Stimulated activated naive CD8-positive, alpha-beta T cell treated with anti-CD3 and anti-CD28 coated beads, Interleukin-15, amount 100 ng/mL, for 72 hours (primary cell): ENCODE measurements around the gene KCNB1.

Source experiments
- ATAC-seq: fragments of 150-1000 bp; cut with Tn5 transposase; 2 replicates; pipeline ENCODE4 v1.10.0; 2021; ENCODE audit warnings: mild to moderate bottlenecking, moderate library complexity
- DNase-seq, 2 donors: peaks; one replicate each; pipeline ENCODE4 v3.0.0; 2021 to 2022
- H3K27ac Mint-ChIP-seq, 2 donors: one replicate each; pipeline ENCODE4 v1.8.0; 2022; ENCODE audit warnings: mild to moderate bottlenecking in 2 of 2, mixed read lengths in 2 of 2, moderate library complexity in 2 of 2
- H3K27me3 Mint-ChIP-seq: one replicate; pipeline ENCODE4 v1.8.0; 2022; ENCODE audit warnings: mixed read lengths
- H3K4me1 Mint-ChIP-seq: one replicate; pipeline ENCODE4 v1.8.0; 2022; ENCODE audit warnings: mild to moderate bottlenecking, mixed read lengths
- H3K4me3 Mint-ChIP-seq, 2 donors: one replicate each; pipeline ENCODE4 v1.8.0; 2022; ENCODE audit warnings: mild to moderate bottlenecking in 2 of 2, mixed read lengths in 2 of 2, moderate library complexity in 1 of 2
- H3K9me3 Mint-ChIP-seq, 2 donors: one replicate each; pipeline ENCODE4 v1.8.0; 2022; ENCODE audit warnings: mixed read lengths in 2 of 2

KCNB1 gene

DNA sequence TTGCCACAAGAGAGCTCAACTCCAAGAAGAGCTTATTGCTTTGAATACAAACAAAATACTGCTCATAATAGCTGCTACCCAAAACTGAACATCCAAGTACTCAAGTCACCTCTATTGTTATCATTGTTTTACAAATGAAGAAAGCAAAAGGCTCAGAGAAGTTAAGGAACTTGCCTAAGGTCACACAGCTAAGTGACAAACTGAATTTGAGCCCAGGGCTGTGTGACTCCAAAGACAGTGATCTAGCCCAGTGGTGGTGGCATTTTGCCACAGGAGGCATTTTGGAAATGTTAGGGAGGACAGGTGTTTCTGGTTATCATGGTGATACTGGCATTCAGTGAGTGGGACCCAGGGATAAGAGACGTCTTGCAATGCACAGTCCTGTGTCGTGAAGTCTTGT is 79.5 kb downstream of the KCNB1 start:
- H3K9me3 Mint-ChIP-seq: no peaks in the 10 kb centered on the region
- ATAC-seq: no peak
- H3K27me3 Mint-ChIP-seq: peaks cover 6% of the 10 kb centered on the region
- no peak for DNase-seq
- H3K27ac Mint-ChIP-seq: no peak overlapping the region
- no peaks in the 10 kb centered on the region for H3K4me1 Mint-ChIP-seq
- no peak overlapping the region for H3K4me3 Mint-ChIP-seq

DNA sequence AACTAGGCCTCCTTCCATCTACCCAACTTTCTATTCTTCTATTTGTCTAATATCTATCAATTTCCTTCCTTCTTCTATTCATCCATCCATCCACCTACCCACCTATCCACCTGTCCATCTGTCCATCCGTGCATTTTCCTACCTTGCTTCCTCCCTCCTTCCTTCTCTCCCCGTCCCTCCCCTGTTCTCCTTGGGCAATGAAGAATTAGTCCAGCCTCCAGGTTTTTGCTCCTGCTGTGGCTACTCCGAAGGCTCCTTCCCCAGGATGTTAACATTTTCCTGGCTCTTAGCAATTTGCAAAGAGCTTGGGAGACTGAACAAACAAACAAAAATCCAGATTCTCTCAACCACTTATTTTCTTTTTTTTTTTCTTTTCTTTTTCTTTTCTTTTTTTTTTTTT is 81.6 kb downstream of the KCNB1 start:
- H3K27me3 Mint-ChIP-seq: peaks cover 6% of the 10 kb centered on the region
- ATAC-seq: no peak
- H3K4me1 Mint-ChIP-seq: no peaks in the 10 kb centered on the region
- DNase-seq: no peak
- no peak overlapping the region for H3K27ac Mint-ChIP-seq
- no peaks in the 10 kb centered on the region for H3K9me3 Mint-ChIP-seq
- H3K4me3 Mint-ChIP-seq: no peak overlapping the region

DNA sequence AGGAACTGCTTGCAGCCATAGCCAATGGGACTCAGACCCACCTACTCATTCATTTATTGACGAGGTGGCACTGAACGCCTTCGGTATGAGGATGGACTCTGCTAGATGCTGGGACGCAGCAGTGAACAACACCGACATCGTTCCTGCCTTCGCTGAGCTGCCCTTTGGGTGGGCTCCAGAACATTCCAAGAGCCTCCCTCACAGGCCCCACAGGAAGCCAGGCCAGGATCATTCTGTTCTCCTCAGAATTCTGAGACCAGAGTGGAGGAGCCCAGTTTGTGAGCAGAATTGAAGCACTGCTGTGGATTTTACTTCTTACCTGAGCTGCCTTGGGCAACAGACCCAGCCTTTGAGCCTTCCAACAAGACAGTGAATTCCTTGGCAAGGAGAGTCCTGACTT is 82.1 kb downstream of the KCNB1 start:
- H3K27me3 Mint-ChIP-seq: peaks cover 11% of the 10 kb centered on the region
- H3K9me3 Mint-ChIP-seq: no peaks in the 10 kb centered on the region
- DNase-seq (no peak), ATAC-seq (no peak)
- H3K4me3 Mint-ChIP-seq: no peak overlapping the region
- no peak overlapping the region for H3K27ac Mint-ChIP-seq
- H3K4me1 Mint-ChIP-seq: no peaks in the 10 kb centered on the region

DNA sequence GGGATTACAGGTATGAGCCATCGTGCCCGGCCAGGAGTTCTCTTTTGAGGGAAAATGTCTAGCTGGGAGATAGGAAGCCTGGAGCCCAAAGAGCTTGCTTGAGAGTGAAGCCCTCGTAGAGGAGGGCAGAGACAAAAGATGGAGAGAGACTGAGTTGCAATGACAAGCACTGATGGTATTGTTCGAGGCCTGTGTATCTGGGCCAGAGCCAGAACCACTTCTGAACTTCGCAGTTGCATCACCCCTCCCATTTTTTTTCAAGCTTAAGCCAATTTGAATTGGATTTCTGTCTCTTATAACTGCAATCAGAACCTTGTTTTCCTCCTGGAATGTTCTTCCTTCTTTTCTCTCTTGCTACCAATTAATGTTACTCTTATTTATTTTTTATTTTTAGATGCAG is 83.1 kb downstream of the KCNB1 start:
- Mint-ChIP-seq H3K9me3 (no peaks in the 10 kb centered on the region), H3K4me1 (no peaks in the 10 kb centered on the region), H3K27me3 (peaks cover 8% of the 10 kb centered on the region), H3K27ac (no peak overlapping the region), H3K4me3 (no peak overlapping the region)
- DNase-seq (no peak), ATAC-seq (no peak)

DNA sequence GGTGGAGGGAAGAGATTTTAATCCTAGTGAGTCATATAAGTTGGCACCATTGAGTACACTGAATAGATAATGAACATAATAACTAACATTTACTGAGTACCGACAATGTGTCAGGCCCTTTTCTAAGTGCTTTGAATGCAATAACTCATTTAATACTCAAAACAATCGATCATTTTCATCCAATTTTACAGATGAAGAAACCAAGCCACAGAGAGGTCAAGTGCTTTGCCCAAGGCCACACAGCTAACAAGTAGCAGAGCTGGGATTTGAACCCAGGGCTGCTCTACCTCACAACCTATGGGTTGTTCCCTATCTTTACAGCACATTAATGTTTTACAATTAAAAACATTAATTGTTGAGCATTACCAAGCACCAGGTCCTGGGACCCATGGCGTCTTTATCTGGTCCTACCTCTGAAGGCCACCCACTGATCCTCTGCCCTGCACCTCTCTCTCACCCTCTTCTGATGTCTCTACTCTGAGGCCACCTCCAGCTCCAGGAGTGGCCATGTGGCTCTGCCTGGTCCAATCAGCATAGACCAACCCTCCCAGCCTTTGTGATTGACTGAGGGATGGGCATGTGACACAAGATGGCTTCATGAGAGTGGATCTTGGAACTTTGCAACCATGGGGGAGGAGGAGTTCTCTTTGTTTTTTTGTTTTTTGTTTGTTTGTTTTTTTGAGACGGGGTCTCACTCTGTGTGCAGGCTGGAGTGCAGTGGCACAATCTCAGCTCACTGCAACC is 83.9 kb downstream of the KCNB1 start:
- Mint-ChIP-seq H3K4me1 (no peaks in the 10 kb centered on the region), H3K27ac (no peak overlapping the region), H3K4me3 (no peak overlapping the region), H3K9me3 (no peaks in the 10 kb centered on the region), H3K27me3 (peaks cover 8% of the 10 kb centered on the region)
- no peak for ATAC-seq
- no peak for DNase-seq

DNA sequence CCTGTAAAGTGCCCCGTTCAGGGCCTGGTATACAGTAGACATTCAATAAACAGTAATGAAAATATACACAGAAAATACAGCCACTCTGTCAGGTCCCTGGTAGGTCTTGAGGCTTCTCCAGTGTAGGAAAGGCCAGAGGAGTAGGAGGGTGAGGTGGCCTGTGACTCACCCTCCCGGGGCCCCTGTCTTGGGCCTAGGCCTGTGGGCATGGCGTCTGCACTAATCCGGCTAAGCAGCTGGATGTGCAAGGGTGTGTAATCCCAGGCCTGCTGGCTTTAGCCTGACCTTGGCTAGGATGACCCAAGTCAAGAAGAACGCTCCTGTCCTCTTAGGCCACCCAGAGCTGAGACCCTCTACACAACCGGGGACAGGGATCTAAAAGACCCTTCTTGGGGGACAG is 84.9 kb downstream of the KCNB1 start:
- H3K4me1 Mint-ChIP-seq: no peaks in the 10 kb centered on the region
- H3K9me3 Mint-ChIP-seq: no peaks in the 10 kb centered on the region
- ATAC-seq (no peak), DNase-seq (no peak)
- H3K27me3 Mint-ChIP-seq: peaks cover 16% of the 10 kb centered on the region
- no peak overlapping the region for H3K27ac Mint-ChIP-seq
- no peak overlapping the region for H3K4me3 Mint-ChIP-seq

DNA sequence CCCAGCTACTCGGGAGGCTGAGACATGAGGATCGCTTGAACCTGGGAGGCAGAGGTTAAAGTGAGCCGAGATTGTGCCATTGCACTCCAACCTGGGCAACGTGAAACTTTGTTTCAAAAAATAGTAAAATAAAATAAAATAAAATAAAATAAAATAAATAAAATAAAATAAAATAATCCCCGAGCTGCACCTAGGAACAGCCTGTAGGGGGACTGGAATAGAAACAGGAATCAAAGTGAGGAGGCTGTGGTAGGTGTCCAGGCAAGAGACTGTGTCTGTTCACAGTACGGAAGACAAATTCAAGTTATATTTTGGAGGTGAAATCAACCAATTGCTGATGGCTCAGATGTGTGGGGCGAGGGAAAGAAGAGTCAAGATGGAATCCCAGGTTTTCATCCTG is 86.2 kb downstream of the KCNB1 start:
- H3K9me3 Mint-ChIP-seq: no peaks in the 10 kb centered on the region
- H3K4me1 Mint-ChIP-seq: no peaks in the 10 kb centered on the region
- H3K27me3 Mint-ChIP-seq: peaks cover 28% of the 10 kb centered on the region
- DNase-seq: no peak
- no peak for ATAC-seq
- no peak overlapping the region for H3K4me3 Mint-ChIP-seq
- H3K27ac Mint-ChIP-seq: no peak overlapping the region

DNA sequence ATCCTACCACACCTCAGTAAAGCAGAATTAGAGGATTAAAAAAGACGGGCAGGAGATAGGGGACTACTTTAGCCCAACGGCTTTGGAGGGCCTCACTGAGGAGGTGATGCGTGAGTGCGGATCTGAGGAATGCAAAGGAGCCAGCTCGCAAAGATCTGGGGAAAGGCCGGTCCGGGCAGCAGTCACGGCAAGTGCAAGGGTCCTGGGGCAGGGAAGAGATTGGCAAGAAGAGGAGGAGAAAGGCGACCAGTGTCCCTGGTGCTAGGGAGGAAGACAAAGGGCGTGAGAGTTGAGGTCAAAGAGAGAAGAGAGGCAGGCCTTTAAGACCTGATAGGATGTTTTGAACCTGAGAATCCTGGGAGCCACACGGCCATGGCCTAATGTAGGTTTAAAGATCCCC is 86.8 kb downstream of the KCNB1 start:
- Mint-ChIP-seq H3K27ac (no peak overlapping the region), H3K27me3 (peaks cover 28% of the 10 kb centered on the region)

DNA sequence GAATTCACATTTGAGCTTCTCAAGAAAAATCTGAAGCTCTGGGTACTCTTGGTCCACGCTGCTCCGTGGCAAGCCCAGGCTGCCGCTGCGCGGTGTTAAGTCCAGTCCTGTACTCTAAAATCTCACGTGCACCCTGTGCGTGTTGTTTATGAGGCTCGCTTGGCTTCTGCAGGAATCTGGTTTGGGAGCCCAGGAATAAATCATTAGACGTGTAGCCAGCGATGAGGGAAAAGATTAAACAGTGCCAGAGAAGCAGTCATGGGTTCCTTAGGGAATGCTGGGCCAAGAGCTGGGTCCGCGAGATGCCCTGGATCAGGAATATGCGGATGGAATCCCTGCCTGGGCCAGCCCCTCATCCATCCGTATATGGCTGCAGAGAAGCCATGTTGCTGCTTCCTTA is 87.3 kb downstream of the KCNB1 start:
- Mint-ChIP-seq H3K4me1 (no peaks in the 10 kb centered on the region), H3K27me3 (peaks cover 28% of the 10 kb centered on the region), H3K27ac (no peak overlapping the region), H3K4me3 (no peak overlapping the region), H3K9me3 (no peaks in the 10 kb centered on the region)
- no peak for ATAC-seq
- no peak for DNase-seq

More for the DNA sequence above, 86.8 kb downstream of the KCNB1 start:
- Mint-ChIP-seq H3K9me3 (no peaks in the 10 kb centered on the region), H3K4me1 (no peaks in the 10 kb centered on the region), H3K4me3 (no peak overlapping the region)
- DNase-seq (no peak), ATAC-seq (no peak)

DNA sequence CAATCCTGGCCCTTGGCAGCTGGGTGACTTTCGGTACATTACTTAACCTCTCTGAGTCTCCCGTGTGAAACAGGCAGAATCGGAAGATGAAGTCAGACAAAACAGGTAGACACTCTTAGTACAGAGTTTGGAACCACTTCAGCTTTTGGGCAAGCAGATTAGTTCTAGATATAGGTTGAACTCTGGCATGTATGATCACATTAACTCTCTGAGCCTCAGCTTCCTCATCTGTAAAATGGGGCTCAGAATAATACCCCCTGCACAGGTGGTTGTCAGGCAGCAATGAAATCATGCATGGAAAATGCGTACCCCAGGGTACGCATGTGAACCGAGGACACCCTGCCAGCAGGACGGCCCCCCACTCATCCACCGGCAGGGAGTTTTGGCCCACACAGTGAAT is 87.7 kb downstream of the KCNB1 start:
- Mint-ChIP-seq H3K27ac (no peak overlapping the region), H3K27me3 (peaks cover 32% of the 10 kb centered on the region), H3K4me1 (no peaks in the 10 kb centered on the region), H3K4me3 (no peak overlapping the region), H3K9me3 (no peaks in the 10 kb centered on the region)
- DNase-seq: no peak
- ATAC-seq: no peak

DNA sequence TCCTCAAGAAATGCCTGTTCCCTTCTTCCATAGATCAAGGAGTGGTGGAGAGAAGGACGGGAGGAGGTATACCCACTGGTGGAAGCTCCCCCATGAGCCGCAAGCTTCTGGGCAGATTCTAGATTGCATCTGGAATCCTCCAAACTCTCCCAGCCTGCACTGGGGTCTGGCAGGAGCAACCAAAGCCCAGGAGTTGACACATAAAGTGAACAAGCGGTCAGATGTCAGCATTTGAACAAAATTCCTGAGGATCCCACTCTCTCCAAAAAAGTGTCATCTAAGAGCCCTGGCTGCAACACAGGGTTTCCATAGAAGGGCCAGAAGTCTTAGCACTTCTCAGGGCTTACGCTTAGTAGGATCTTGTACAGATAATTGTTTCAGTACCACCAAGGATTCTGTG is 88.2 kb downstream of the KCNB1 start:
- H3K4me1 Mint-ChIP-seq: no peaks in the 10 kb centered on the region
- DNase-seq: no peak
- H3K27me3 Mint-ChIP-seq: peaks cover 37% of the 10 kb centered on the region
- H3K4me3 Mint-ChIP-seq: no peak overlapping the region
- no peaks in the 10 kb centered on the region for H3K9me3 Mint-ChIP-seq
- no peak for ATAC-seq
- no peak overlapping the region for H3K27ac Mint-ChIP-seq

DNA sequence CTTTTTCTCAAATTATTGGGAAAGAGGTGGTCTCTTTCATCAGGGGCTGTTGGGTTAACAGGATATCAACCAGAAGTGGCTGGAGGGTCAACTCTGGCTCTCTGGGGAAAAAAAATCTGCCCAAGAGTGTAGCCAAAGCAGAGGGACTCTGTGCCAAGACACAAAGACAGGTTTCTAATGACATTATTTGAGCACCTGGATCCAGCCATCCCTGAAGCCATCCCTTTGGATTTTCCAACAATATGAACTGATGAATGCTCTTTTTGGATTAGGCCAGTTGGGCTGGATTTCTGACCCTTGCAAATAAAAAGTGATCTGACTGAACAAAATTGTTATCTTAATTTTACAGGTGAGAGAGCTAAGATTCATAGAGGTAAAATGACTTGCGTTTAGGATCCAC is 88.7 kb downstream of the KCNB1 start:
- no peaks in the 10 kb centered on the region for H3K9me3 Mint-ChIP-seq
- peaks cover 42% of the 10 kb centered on the region for H3K27me3 Mint-ChIP-seq
- ATAC-seq: no peak

DNA sequence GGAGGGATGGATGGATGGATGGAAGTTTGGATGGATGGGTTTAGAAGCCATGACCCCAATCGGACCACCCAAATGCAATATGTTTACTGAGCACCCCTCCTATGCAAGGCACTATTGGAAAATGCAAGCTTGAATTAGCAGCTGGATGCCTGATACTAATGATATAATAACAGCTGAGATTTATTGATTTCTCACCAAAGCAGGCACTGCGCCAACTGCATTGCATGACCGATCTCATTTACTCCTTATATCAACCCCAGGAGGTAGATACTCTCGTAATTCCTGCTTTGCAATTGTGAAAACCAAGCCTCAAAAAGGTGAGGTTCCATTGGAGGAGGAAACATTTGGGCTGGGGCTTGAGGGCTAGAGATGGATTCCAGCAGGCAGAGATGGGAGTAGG is 89.7 kb downstream of the KCNB1 start:
- Mint-ChIP-seq H3K27ac (no peak overlapping the region), H3K9me3 (no peaks in the 10 kb centered on the region), H3K4me1 (no peaks in the 10 kb centered on the region), H3K4me3 (no peak overlapping the region), H3K27me3 (peaks cover 52% of the 10 kb centered on the region)
- DNase-seq (no peak), ATAC-seq (no peak)

More for the DNA sequence above, 88.7 kb downstream of the KCNB1 start:
- no peak for DNase-seq
- H3K4me3 Mint-ChIP-seq: no peak overlapping the region
- no peak overlapping the region for H3K27ac Mint-ChIP-seq
- H3K4me1 Mint-ChIP-seq: no peaks in the 10 kb centered on the region

DNA sequence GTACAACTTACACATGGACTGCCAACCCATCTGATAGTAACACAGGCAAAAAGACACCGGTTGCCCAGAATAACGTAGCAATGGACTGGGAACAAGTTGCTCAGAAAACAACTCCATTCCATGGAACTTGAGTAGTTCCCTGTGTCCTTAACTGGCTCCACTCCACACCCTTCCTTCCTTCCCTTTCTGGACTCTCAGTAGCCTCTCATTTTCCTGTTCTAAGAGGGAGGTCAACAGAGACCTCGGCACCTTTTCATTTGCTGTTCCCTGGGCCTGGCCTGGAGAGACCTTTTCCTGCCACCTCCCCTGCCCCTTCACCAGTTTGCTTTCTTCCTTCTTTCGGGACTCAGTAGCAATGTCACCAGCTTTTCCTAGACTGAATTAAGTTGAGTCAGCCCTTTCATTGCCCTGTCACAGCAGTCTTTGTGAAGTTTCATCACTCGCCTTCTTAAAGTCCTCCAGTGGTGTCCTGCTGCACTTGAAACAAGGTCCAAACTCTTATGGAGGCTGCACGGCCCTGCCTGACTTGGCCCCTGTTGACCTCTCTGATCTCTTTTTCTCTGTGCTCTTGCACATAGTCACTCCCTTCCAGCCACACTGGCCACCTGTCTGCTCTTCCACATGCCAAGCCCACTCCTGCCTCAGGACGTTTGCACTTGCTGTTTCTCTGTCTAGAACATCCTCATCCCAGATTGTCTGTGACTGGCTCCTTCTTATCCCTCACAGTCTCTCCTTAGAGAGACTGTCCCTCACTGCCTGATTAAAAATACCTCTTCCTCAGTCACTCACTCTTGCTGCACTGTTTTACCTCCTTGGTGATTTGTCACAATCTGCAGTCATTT is 90.8 kb downstream of the KCNB1 start:
- no peak overlapping the region for H3K27ac Mint-ChIP-seq
- peaks cover 61% of the 10 kb centered on the region for H3K27me3 Mint-ChIP-seq
- H3K4me1 Mint-ChIP-seq: no peaks in the 10 kb centered on the region
- no peak for ATAC-seq
- DNase-seq: no peak
- no peak overlapping the region for H3K4me3 Mint-ChIP-seq
- no peaks in the 10 kb centered on the region for H3K9me3 Mint-ChIP-seq

DNA sequence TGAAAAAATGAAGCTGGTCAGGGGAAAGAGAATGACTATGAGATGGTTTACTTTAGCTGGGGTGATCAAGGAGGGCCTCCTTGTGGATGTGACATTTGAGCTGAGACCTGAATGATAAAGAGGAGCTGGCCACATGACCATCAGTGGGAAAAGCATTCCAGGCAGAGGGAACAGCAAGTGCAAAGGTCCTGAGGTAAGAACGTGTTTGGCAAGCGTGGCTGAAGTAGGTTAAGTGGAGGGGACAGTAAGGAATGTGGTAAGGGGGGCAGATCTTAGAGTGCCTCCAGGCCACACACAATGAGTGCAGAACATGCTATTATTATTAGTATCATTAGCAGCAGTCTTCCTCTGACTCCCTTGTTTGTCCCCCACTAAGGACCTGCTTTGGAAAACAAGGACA is 92.6 kb downstream of the KCNB1 start:
- Mint-ChIP-seq H3K4me1 (no peaks in the 10 kb centered on the region), H3K27me3 (peaks cover 56% of the 10 kb centered on the region), H3K4me3 (no peak overlapping the region), H3K27ac (no peak overlapping the region), H3K9me3 (peaks cover 0 to 4% of the 10 kb centered on the region in 2 donors)
- no peak for ATAC-seq
- no peak for DNase-seq

DNA sequence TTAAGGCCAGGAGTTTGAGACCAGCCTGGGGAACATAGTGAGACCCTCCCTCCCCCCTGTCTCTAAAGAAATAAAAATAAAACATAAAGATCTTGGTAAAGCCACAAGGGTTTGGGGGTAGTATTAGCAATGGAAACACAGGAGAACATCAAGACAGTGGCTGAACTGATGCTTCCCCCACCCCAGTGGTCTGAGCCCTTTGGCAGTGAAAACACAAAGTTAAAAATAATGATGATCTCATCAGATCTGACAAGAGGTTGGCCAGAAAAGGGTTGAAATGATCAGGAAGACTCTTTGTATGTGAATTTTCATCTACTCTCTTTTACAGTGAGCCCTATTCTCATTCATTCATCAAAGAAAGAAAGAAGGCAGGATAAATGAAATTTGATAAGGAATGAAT is 93.7 kb downstream of the KCNB1 start:
- no peak overlapping the region for H3K4me3 Mint-ChIP-seq
- H3K27me3 Mint-ChIP-seq: peaks cover 67% of the 10 kb centered on the region
- H3K4me1 Mint-ChIP-seq: peaks cover 7% of the 10 kb centered on the region
- no peak for DNase-seq
- peaks cover 0 to 4% of the 10 kb centered on the region in 2 donors for H3K9me3 Mint-ChIP-seq
- no peak overlapping the region for H3K27ac Mint-ChIP-seq
- ATAC-seq: no peak
